ENCODE data around the gene IL21.
"Not testable (repeated sequence)": the region's sequence is repeated elsewhere in the genome, so short reads cannot be mapped to it uniquely, and the experiment has no call there.

Gene IL21

DNA sequence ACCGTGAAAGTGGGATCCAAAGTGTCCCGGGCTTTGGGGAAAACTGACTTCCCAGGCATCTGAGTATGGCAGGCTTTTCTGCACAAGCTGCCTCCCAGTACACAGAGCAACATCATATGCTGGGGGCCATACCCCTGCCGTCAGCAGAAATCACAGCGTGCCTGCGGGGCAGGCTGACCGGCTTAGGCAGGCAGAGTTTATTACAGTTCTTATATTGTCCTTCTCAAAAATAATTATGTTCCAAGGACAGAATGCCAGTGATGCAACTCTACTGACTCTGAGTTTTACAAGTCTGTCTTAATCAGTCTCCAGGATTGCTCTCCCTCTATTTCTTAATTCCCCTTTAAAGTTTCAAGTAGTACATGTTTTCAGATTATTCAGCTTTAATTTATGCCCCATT lies 37.0 kb downstream of the IL21 start:
- Histone ChIP-seq H3K27me3 (ENCODE audit: control insufficient read depth in 5 of 5, insufficient read depth in 4 of 5, low read length in 5 of 5) (no peaks in the 10 kb centered on the region), H3K4me1 (ENCODE audit: control insufficient read depth in 5 of 5, insufficient read depth in 5 of 5, low read length in 5 of 5) (peaks cover 0 to 31% (median 18%) of the 10 kb centered on the region in 5 donors), H3K9me3 (ENCODE audit: control insufficient read depth in 5 of 5, low read length in 5 of 5) (peaks cover 0 to 2% (median 0%) of the 10 kb centered on the region in 5 donors), H3K9ac (ENCODE audit: low read length in 5 of 5) (no peak overlapping the region), H3K4me3 (ENCODE audit: low read depth in 1 of 5, low read length in 5 of 5) (no peak overlapping the region), H3K27ac (ENCODE audit: low read depth, low read length) (peak overlapping the region; percentile 42), H3K36me3 (ENCODE audit: control insufficient read depth in 5 of 5, insufficient read depth in 5 of 5, low read length in 5 of 5) (no peaks in the 10 kb centered on the region)

DNA sequence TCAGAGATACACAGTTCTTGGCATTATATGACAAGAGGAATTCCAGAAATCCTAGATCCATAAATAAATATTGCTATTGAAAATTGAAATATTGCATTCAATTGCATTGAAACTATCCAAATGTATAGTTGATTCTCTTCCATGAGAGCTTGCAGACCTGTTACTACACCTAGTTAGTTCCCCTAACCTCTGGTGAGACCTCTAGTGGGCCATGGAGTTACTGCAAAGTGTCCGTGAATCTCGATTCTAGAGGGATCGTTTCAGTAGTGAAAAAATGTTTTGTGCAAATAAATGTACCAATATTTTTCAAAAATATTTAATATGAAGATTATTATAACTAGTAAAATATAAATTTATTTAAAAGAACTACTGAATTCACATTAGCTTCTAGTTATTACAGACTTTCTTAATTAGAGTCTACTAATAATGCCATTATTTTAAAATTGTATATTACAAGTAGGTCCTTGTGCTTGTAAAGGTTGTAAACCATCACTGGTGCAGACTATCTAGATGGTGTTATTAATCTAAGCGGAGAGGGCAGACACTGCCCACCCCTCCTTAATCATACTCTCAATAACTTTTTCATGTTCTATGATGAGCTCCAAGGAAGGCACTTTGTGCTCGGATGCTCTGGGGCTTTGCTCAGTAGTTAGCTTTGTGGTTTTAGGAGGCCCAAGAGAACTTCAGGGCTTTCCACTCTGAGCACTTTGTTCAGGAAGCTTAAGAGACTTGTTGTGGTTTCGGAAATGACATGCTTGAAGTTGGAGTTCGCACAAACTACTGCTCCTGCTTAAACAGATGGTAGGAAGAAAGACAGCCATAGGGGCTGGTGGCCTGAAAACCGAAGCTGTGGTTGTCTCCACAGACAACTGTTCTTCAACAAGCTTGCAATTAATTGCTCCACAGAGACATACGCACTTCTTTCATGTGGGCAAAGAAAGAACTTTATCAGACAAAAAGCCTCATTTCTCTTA lies 42.8 kb downstream of the IL21 start:
- Histone ChIP-seq H3K36me3 (ENCODE audit: control insufficient read depth in 5 of 5, insufficient read depth in 5 of 5, low read length in 5 of 5) (no peaks in the 10 kb centered on the region), H3K9ac (ENCODE audit: low read length in 5 of 5) (no peak overlapping the region), H3K27me3 (ENCODE audit: control insufficient read depth in 5 of 5, insufficient read depth in 4 of 5, low read length in 5 of 5) (no peaks in the 10 kb centered on the region), H3K4me1 (ENCODE audit: control insufficient read depth in 5 of 5, insufficient read depth in 5 of 5, low read length in 5 of 5) (no peaks in the 10 kb centered on the region), H3K4me3 (ENCODE audit: low read depth in 1 of 5, low read length in 5 of 5) (no peak overlapping the region), H3K9me3 (ENCODE audit: control insufficient read depth in 5 of 5, low read length in 5 of 5) (no peaks in the 10 kb centered on the region), H3K27ac (ENCODE audit: low read depth, low read length) (no peak overlapping the region)

GRCh38 chr4:122577189-122577553 lies 43.7 kb downstream of the IL21 start:
- Histone ChIP-seq H3K27ac (ENCODE audit: low read depth, low read length) (no peak overlapping the region), H3K4me1 (ENCODE audit: control insufficient read depth in 5 of 5, insufficient read depth in 5 of 5, low read length in 5 of 5) (no peaks in the 10 kb centered on the region), H3K9ac (ENCODE audit: low read length in 5 of 5) (no peak overlapping the region), H3K36me3 (ENCODE audit: control insufficient read depth in 5 of 5, insufficient read depth in 5 of 5, low read length in 5 of 5) (no peaks in the 10 kb centered on the region), H3K27me3 (ENCODE audit: control insufficient read depth in 5 of 5, insufficient read depth in 4 of 5, low read length in 5 of 5) (no peaks in the 10 kb centered on the region), H3K9me3 (ENCODE audit: control insufficient read depth in 5 of 5, low read length in 5 of 5) (no peaks in the 10 kb centered on the region), H3K4me3 (ENCODE audit: low read depth in 1 of 5, low read length in 5 of 5) (no peak overlapping the region)

DNA sequence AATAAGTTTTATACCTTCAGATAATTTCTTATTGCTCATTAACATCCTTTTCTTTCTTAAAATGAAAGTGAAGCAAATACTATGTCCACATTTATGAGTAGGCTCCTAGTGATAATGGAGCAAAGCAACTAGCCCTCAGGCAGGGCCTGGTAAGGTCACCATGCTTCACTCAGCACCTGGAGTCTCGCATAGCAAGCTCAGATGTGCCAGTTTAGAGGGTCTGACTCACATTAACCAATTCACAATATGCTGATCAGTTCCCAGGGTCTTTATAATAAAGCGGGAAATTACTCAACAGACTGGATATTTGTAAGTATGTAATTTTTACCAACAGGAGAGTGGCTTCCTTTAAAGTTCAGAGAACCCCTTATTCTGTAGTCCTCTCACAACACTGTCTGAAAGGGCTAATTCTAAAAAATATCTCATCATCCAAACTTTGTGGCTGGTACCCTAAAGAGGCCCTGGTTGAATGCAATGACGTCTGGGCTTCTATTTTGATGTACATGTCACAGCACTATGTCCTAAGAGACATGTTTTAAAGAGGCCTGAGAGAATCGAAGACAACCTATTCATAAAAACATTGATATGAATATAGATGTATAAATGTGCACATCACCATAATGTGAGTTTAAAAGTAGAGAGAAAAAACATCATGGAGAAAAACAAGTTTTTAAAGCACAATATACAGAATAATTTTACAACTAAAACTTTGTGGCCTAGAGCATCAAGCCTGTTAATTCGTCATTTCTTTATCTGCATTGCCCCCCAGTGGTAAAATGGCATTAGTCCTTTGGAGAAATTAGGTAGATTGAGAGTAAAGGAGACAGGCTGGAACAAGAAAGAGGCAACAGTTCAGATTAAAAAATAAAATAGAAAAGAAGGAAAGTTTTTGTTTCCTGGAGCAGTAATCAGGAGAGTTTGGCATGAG lies 44.3 kb downstream of the IL21 start:
- no peaks in the 10 kb centered on the region for H3K9me3 ChIP-seq (ENCODE audit: control insufficient read depth in 5 of 5, low read length in 5 of 5)
- H3K4me1 ChIP-seq (ENCODE audit: control insufficient read depth in 5 of 5, insufficient read depth in 5 of 5, low read length in 5 of 5): no peaks in the 10 kb centered on the region
- no peak overlapping the region for H3K27ac ChIP-seq (ENCODE audit: low read depth, low read length)
- no peak overlapping the region for H3K9ac ChIP-seq (ENCODE audit: low read length in 5 of 5)
- no peak overlapping the region for H3K4me3 ChIP-seq (ENCODE audit: low read depth in 1 of 5, low read length in 5 of 5)
- H3K27me3 ChIP-seq (ENCODE audit: control insufficient read depth in 5 of 5, insufficient read depth in 4 of 5, low read length in 5 of 5): no peaks in the 10 kb centered on the region
- H3K36me3 ChIP-seq (ENCODE audit: control insufficient read depth in 5 of 5, insufficient read depth in 5 of 5, low read length in 5 of 5): no peaks in the 10 kb centered on the region

DNA sequence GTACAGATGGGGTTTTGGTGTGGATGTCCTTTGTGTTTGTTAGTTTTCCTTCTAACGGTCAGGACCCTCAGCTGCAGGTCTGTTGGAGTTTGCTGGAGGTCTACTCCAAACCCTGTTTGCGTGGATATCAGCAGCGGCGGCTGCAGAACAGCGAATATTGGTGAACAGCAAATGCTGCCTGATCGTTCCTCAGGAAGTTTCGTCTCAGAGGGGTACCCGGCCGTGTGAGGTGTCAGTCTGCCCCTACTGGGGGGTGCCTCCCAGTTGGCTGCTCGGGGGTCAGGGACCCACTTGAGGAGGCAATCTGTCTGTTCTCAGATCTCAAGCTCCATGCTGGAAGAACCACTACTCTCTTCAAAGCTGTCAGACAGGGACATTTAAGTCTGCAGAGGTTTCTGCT lies 46.5 kb downstream of the IL21 start:
- not testable (repeated sequence) for H3K27ac ChIP-seq (ENCODE audit: low read depth, low read length); H3K4me3 ChIP-seq (ENCODE audit: low read depth in 1 of 5, low read length in 5 of 5); H3K27me3 ChIP-seq (ENCODE audit: control insufficient read depth in 5 of 5, insufficient read depth in 4 of 5, low read length in 5 of 5); H3K9ac ChIP-seq (ENCODE audit: low read length in 5 of 5); H3K9me3 ChIP-seq (ENCODE audit: control insufficient read depth in 5 of 5, low read length in 5 of 5); H3K36me3 ChIP-seq (ENCODE audit: control insufficient read depth in 5 of 5, insufficient read depth in 5 of 5, low read length in 5 of 5); H3K4me1 ChIP-seq (ENCODE audit: control insufficient read depth in 5 of 5, insufficient read depth in 5 of 5, low read length in 5 of 5)

- Histone ChIP-seq H3K4me1 (ENCODE audit: control insufficient read depth in 5 of 5, insufficient read depth in 5 of 5, low read length in 5 of 5) (no peaks in the 10 kb centered on the region), H3K9me3 (ENCODE audit: control insufficient read depth in 5 of 5, low read length in 5 of 5) (peaks cover 0 to 4% (median 0%) of the 10 kb centered on the region in 5 donors), H3K9ac (ENCODE audit: low read length in 5 of 5) (no peak overlapping the region)
Measured at GRCh38 chr4:122562449-122562848, 58.4 kb downstream of the IL21 start.

More at GRCh38 chr4:122562449-122562848, 58.4 kb downstream of the IL21 start:
- H3K27me3 ChIP-seq (ENCODE audit: control insufficient read depth in 5 of 5, insufficient read depth in 4 of 5, low read length in 5 of 5): no peaks in the 10 kb centered on the region
- no peak overlapping the region for H3K4me3 ChIP-seq (ENCODE audit: low read depth in 1 of 5, low read length in 5 of 5)
- H3K27ac ChIP-seq (ENCODE audit: low read depth, low read length): no peak overlapping the region
- no peaks in the 10 kb centered on the region for H3K36me3 ChIP-seq (ENCODE audit: control insufficient read depth in 5 of 5, insufficient read depth in 5 of 5, low read length in 5 of 5)

All from subcutaneous abdominal adipose tissue (tissue), 5 donors.